GM06990 (cell line): ENCODE data around the gene RPL15.

ENCODE experiments used
- DNase-seq: peaks from one replicate; pipeline ENCODE4 v3.0.0-alpha.2; 2011; ENCODE audit not compliant: insufficient read length; ENCODE audit errors: extremely low read depth
- H3K27me3 ChIP-seq: replicated peaks from 2 replicates; pipeline ENCODE4 v1.6.0; 2011; ENCODE audit warnings: low read length; ENCODE audit not compliant: control insufficient read depth, insufficient read depth
- H3K36me3 ChIP-seq: 2 replicates; pipeline ENCODE4 v1.5.1; 2011; ENCODE audit warnings: low read length; ENCODE audit not compliant: control insufficient read depth, insufficient read depth
- H3K4me3 ChIP-seq: replicated peaks from 2 replicates; pipeline ENCODE4 v1.5.1; 2011; ENCODE audit warnings: low read depth, mild to moderate bottlenecking, control low read depth, low read length
- TF ChIP-seq, protein P1 (sequence below): IDR thresholded peaks from 2 replicates; pipeline ENCODE4 v1.5.1; 2011; ENCODE audit warnings: low read length, control low read depth, mild to moderate bottlenecking, inconsistent platforms; ENCODE audit not compliant: insufficient read depth, poor library complexity, severe bottlenecking

Gene RPL15

DNA sequence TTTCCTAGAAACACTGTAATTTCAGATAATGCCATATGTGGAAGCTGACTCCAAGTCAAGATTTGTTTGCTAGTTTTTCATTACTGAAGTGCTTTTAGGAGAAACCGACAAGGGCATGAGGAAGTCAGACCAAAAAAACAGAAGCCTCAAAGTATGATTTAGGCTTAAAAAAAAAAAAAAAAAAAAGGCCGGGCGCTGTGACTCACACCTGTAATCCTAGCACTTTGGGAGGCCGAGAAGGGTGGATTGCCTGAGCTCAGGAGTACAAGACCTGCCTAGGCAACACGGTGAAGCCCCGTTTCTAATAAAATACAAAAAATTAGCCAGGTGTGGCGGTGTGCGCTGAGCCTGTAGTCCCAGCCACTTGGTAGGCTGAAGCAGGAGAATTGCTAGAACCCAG, 11.6 kb downstream of the RPL15 start:
- TF ChIP-seq, protein P1, sequence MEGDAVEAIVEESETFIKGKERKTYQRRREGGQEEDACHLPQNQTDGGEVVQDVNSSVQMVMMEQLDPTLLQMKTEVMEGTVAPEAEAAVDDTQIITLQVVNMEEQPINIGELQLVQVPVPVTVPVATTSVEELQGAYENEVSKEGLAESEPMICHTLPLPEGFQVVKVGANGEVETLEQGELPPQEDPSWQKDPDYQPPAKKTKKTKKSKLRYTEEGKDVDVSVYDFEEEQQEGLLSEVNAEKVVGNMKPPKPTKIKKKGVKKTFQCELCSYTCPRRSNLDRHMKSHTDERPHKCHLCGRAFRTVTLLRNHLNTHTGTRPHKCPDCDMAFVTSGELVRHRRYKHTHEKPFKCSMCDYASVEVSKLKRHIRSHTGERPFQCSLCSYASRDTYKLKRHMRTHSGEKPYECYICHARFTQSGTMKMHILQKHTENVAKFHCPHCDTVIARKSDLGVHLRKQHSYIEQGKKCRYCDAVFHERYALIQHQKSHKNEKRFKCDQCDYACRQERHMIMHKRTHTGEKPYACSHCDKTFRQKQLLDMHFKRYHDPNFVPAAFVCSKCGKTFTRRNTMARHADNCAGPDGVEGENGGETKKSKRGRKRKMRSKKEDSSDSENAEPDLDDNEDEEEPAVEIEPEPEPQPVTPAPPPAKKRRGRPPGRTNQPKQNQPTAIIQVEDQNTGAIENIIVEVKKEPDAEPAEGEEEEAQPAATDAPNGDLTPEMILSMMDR: no peak
- DNase-seq: no peak
- Histone ChIP-seq H3K36me3 (no peaks in the 10 kb centered on the region), H3K4me3 (no peak overlapping the region), H3K27me3 (no peaks in the 10 kb centered on the region)

DNA sequence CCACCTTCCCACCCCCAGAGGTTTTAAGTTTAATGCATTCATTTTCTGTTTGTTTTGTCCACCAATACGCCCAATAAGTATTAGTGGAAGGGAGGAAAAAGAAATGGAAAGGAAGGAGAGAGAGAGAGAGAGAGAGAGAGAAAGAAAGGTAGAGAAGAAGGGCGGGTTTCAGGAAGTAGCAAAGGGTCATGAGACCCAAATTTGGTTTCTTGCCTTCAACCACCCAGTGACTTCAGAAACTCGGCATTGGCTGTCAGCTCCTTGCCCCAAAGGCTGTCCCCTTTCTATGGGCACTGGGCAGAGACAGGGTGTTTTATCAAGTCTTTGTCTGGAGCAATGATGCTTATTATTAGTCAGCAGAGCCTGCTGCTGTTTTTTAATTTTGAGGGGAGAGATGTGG, 14.7 kb downstream of the RPL15 start:
- no peak for DNase-seq
- TF ChIP-seq, protein P1: no peak
- H3K36me3 ChIP-seq: no peaks in the 10 kb centered on the region
- H3K27me3 ChIP-seq: no peaks in the 10 kb centered on the region
- no peak overlapping the region for H3K4me3 ChIP-seq

DNA sequence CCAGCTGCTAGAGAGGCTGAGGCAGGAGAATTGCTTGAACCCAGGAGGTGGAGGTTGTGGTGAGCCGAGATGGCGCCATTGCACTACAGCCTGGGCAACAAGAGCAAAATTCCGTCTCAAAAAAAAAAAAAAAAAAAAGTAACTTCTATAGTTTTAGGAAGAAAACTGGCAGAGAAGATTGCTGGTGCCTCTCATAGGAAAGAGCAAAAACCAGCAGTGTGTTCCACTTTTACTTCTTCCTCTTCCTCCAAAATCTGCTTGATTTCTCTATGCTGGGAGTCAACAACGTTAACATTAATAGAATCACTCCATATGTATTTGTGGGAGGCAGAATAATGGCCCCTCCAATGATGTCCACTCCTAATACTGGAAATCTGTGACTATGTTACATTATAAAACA, 15.6 kb downstream of the RPL15 start:
- Histone ChIP-seq H3K36me3 (no peaks in the 10 kb centered on the region), H3K27me3 (no peaks in the 10 kb centered on the region), H3K4me3 (no peak overlapping the region)
- TF ChIP-seq, protein P1: no peak
- DNase-seq: no peak

DNA sequence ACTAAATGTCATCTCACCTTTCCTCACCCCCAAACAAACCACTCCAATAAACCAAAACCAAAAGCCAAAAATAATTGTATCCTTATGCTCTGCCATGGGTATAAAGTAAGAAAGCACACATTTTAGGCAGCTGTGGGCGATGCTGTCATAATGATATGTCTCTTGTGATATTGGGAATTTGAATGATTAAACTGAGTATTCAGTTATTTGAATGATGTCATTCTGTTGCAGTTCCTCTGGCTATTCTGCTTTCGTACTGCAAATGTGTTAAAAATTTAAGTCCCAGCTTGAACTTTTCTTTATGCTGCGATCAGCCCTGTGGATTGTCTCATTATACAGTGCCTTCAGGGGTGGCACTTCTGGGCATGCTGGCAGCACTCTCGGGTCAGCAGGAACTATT, 17.3 kb downstream of the RPL15 start:
- TF ChIP-seq, protein P1: no peak
- H3K36me3 ChIP-seq: no peaks in the 10 kb centered on the region
- no peaks in the 10 kb centered on the region for H3K27me3 ChIP-seq
- no peak overlapping the region for H3K4me3 ChIP-seq
- DNase-seq: no peak

DNA sequence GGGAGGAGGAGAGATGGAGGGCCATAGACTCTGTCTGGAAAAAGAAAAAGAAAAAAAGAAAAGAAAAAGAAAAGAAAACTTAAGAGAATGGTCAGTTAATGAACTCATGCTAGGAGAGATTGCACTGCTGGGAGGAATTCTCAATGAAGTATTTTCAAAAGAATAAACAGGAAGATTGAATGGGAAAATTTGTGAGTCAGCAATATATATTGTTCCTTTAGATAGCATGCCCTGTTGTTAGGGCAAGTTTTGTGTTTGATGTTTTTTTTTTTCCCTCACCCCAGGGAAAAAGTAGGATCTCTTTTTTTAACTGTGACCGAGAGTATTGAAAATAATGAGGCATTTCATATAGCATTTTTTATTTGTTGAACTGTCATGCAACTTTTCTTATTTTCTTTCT, 20.4 kb downstream of the RPL15 start:
- H3K27me3 ChIP-seq: no peaks in the 10 kb centered on the region
- no peaks in the 10 kb centered on the region for H3K36me3 ChIP-seq
- TF ChIP-seq, protein P1: no peak
- no peak overlapping the region for H3K4me3 ChIP-seq
- no peak for DNase-seq

DNA sequence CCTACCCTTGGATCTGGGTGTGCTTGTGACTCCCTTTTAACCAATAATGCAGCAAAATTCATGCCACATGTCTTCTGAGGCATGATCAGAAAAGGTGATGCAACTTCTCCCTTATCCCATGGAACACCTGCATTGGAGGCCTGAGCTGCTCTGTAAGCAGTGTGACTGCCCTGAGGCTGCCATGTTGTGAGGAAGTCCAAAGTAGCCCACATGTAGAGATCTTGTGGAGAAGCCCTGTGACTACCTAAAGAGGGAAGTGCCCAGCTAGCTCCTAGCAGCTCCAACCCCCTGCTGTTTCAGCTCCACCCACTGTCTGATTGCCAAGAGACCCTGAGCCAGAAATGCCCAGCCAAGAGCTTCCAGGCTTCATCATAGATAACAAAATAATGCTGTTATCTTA, 21.8 kb downstream of the RPL15 start:
- H3K27me3 ChIP-seq: no peaks in the 10 kb centered on the region
- TF ChIP-seq, protein P1: no peak
- no peak overlapping the region for H3K4me3 ChIP-seq
- H3K36me3 ChIP-seq: no peaks in the 10 kb centered on the region
- no peak for DNase-seq
